Muscle layer of colon (tissue), 2 donors: ENCODE measurements around the gene POLR3B.
"Not testable (repeated sequence)": the region's sequence is repeated elsewhere in the genome, so short reads cannot be mapped to it uniquely, and the experiment has no call there.

ENCODE experiments used
- H3K27ac ChIP-seq: one replicate; pipeline ENCODE4 v1.7.0; 2013; ENCODE audit warnings: low read depth, mild to moderate bottlenecking, low read length, moderate library complexity
- H3K27me3 ChIP-seq, 2 donors: one replicate each; pipeline ENCODE4 v1.7.0; 2013; ENCODE audit warnings: low read length in 2 of 2, mild to moderate bottlenecking in 2 of 2; ENCODE audit not compliant: insufficient read depth in 2 of 2, control insufficient read depth in 1 of 2
- H3K36me3 ChIP-seq: one replicate; pipeline ENCODE4 v1.7.0; 2013; ENCODE audit warnings: mild to moderate bottlenecking, low read length; ENCODE audit not compliant: insufficient read depth
- H3K4me1 ChIP-seq: one replicate; pipeline ENCODE4 v1.7.0; 2013; ENCODE audit warnings: mild to moderate bottlenecking, low read length; ENCODE audit not compliant: insufficient read depth
- H3K4me3 ChIP-seq, 2 donors: one replicate each; pipeline ENCODE4 v1.7.0; 2013; ENCODE audit warnings: low read length in 2 of 2, low read depth in 1 of 2, mild to moderate bottlenecking in 1 of 2, moderate library complexity in 1 of 2
- H3K9ac ChIP-seq: one replicate; pipeline ENCODE4 v1.7.0; 2013; ENCODE audit warnings: low read length
- H3K9me3 ChIP-seq: one replicate; pipeline ENCODE4 v1.7.0; 2013; ENCODE audit warnings: mild to moderate bottlenecking, low read length
- donor health status: abdominal sarcoma.
- donor health status: Adenocarcinoma of cecum.

The POLR3B gene

DNA sequence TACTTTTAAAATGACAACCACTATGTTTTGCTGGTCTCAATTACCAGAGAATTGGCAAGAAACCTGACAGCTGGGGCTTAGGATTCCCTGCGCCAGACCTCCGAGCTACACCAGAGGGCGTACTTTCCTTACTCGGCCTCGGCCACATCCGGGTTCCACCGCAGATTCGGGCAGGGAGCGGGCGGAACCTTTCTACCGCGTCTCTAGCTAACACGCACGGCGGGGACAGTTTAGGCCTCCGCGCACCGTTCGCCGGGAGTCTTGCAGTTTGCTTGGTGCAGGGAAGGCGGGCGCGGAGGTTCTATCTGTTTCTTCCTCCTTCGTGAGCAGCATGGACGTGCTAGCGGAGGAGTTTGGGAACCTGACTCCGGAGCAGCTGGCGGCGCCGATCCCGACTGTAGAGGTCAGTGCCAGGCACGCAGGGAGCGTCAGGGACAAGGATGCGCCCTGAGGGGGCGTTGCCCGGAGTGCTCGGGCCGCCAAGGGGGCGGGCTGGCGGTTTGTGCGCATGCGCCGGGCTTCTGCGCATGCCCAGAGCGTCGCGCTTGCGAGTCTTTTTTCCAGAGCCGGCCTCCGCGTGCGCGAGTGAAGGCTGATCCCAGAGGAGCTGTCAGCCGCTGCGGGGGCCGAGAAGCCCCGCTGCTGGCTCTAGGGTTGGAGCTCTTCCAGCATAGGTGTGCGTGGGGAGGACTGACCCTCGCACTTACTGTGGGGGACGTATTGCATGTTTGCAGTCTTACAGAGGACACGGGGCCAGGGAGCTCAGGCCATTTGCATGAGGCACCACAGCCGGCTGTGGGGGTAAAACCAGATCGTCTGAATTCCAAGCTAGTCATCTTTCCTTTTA is at the start of gene POLR3B:
POLR3B (plus strand) TSS at position 200 of the 847 bp plus-strand sequence; CDS start at position 332, 132 bp downstream.
- Histone ChIP-seq H3K4me3 (peak within 1 kb of the TSS; percentile 83 to 84), H3K9ac (peak within 1 kb of the TSS; percentile 80), H3K4me1 (peaks cover 8% of the 10 kb centered on the region), H3K27ac (peak within 1 kb of the TSS; percentile 94), H3K36me3 (no peaks in the 10 kb centered on the region), H3K27me3 (no peaks in the 10 kb centered on the region), H3K9me3 (no peaks in the 10 kb centered on the region)

DNA sequence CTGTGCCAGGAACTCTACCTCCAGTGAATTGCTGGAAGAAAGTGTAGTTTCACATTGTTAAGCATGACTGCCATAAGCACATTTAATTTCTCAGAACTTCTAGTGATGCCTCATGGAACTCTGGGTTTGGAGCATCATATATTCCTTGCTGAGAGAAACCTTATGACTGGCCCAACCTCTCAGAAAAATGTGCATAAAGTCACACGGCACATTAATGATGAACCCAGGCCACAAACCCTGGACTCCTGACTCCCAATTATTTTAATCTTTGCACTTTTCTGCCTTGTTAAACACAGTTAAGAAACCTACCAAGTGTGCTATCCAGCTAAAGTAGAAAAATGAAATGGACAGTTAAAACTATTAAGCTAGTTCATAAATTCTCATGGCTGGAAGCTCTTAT is 49.4 kb upstream of the POLR3B start:
- H3K27ac ChIP-seq: no peak overlapping the region
- H3K36me3 ChIP-seq: peaks cover 26% of the 10 kb centered on the region
- H3K9ac ChIP-seq: no peak overlapping the region
- peaks cover 68% of the 10 kb centered on the region for H3K4me1 ChIP-seq
- no peaks in the 10 kb centered on the region for H3K9me3 ChIP-seq
- no peak overlapping the region for H3K4me3 ChIP-seq
- H3K27me3 ChIP-seq: no peaks in the 10 kb centered on the region

DNA sequence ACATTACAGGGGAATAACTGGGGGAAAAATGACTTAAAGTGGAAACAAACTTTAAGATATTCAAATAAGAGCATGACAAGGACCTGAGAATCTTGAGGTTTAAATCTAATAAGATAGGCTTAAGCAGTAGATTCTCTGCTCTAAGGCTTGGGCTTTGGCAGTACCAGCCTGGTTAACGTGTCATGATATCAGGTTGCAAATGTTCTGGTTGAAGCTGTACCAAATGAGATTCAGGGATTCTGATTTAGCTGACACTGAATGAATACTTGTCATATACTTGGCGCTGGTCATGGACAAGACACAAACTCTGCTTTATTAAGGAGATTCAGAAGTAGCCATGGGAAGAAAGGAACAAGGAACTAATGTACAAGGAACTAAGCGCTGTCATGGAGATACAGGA is 48.9 kb upstream of the POLR3B start:
- H3K4me3 ChIP-seq: no peak overlapping the region
- peaks cover 67% of the 10 kb centered on the region for H3K4me1 ChIP-seq
- H3K9me3 ChIP-seq: no peaks in the 10 kb centered on the region
- no peak overlapping the region for H3K27ac ChIP-seq
- H3K9ac ChIP-seq: no peak overlapping the region
- H3K36me3 ChIP-seq: peaks cover 26% of the 10 kb centered on the region
- H3K27me3 ChIP-seq: no peaks in the 10 kb centered on the region

DNA sequence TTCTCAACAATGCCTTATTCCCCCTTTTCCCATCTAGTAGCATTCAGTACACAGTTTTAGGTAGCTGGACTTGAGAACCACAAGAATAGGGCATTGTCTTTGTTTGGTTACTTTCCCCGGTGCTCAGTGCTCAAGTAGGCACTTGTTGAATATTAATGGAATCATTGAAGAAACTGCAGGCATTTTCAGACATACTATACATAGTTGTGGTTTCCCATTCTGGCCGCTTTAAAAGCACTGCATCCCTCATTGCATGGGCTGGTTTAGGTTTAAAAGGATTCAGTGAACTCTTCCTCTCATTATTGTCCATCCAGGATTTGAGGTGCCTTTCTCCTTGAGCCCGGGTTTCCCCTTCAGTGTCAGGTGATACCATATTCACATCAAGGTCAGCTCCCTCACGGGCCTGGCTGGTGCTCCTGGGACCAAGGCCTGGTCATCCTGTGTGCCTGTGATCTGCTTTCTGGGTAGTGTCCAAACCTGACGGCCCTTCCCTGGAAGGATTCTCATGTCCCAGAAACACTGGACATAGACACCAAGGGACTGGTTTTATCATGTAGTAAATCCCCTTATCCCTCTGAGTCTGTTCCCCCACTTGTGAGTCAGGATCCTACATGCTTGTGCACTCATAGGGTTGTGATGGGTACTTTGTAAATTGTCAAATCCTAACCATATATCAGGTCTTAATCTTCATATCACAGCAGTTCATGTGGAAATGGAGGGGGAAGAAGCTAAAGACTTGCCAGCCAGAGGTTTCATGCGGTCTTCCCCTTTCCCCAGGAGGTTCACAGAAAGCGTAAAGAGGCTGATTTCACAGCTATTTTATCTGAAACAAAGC is 47.7 kb upstream of the POLR3B start:
- Histone ChIP-seq H3K9ac (no peak overlapping the region), H3K4me1 (peaks cover 54% of the 10 kb centered on the region), H3K36me3 (peaks cover 34% of the 10 kb centered on the region), H3K27me3 (no peaks in the 10 kb centered on the region), H3K9me3 (no peaks in the 10 kb centered on the region), H3K27ac (no peak overlapping the region), H3K4me3 (no peak overlapping the region)

DNA sequence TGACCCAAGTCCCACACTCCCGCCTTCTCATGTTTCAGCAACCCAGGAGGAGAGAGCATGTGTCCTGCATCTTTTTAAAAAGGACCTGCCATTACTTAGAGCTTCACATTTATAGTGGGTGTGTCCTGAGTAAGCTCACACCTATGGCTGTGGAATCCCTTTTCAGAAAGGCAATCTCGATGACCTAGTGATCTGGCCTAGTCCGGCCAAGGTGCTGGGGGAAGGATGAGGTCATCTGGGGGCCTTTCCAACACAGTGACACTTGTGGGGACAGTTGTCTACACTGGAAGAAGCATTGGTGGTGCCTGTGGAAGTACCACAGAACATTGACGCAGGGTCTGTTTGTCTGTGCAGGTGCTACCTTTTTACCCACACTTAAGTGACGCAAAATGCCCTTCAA is 46.9 kb upstream of the POLR3B start:
- H3K9ac ChIP-seq: no peak overlapping the region
- no peak overlapping the region for H3K4me3 ChIP-seq
- no peak overlapping the region for H3K27ac ChIP-seq
- H3K9me3 ChIP-seq: no peaks in the 10 kb centered on the region
- peaks cover 42% of the 10 kb centered on the region for H3K36me3 ChIP-seq
- peaks cover 46% of the 10 kb centered on the region for H3K4me1 ChIP-seq
- no peaks in the 10 kb centered on the region for H3K27me3 ChIP-seq

DNA sequence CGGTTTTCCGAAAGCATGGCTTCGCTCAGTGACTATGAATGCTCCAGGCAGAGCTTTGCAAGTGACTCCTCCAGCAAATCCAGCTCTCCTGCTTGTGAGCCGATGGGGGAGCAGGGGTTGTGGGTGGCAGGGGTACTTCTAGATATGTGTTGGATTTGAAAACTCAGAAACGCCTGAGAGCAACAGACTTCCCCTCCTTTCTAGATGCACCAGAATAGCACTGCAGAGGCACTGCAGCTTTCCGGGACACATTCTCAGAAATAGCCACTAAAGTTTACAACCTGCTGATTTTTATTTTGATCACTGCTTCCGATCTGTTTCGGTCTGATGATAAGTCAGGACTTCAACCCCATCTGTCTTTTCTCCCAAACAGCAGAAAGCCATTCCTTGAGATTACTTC is 46.4 kb upstream of the POLR3B start:
- no peaks in the 10 kb centered on the region for H3K27me3 ChIP-seq
- peaks cover 46% of the 10 kb centered on the region for H3K36me3 ChIP-seq
- no peak overlapping the region for H3K9ac ChIP-seq
- H3K4me1 ChIP-seq: peaks cover 42% of the 10 kb centered on the region
- H3K9me3 ChIP-seq: no peaks in the 10 kb centered on the region
- H3K27ac ChIP-seq: no peak overlapping the region
- H3K4me3 ChIP-seq: no peak overlapping the region

DNA sequence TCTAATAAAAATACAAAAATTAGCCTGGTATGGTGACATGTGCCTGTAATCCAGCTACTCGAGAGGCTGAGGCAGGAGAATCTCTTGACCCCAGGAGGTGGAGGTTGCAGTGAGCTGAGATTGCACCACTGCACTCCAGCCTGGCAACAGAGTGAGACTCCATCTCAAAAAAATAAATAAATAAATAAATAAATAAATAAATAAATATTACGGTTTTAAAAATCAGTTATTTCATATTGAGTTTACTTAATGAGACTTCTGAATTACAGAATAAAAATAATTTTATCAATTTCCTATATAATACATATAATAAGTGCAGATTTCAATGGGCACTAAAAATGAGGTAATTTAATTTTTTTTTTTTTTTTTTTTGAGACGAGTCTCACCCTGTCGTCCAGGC is 44.1 kb upstream of the POLR3B start:
- H3K36me3 ChIP-seq: peaks cover 60% of the 10 kb centered on the region
- peaks cover 21% of the 10 kb centered on the region for H3K4me1 ChIP-seq
- H3K9me3 ChIP-seq, H3K27ac ChIP-seq, H3K27me3 ChIP-seq, H3K9ac ChIP-seq, H3K4me3 ChIP-seq: not testable (repeated sequence)

DNA sequence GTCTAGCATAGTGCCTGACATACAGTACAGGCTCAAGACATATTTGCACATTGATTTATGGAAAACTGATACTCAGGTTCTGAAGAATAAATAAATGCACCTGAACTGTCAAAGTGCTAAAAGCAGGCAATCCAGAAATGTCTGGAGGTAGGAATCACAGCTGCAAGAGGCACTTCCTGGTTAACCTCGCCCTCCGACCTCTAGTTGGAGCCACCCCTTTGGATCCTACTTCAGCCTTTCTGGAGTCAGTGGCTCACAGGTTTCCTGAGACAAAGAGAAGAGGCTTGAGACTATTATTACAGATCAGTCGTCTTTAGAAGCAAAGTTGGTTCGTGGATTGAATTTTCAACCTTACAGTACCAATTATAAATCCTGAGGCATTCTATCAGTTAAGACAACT is 42.0 kb upstream of the POLR3B start:
- Histone ChIP-seq H3K4me1 (peaks cover under 1% of the 10 kb centered on the region), H3K36me3 (peaks cover 61% of the 10 kb centered on the region), H3K27me3 (no peaks in the 10 kb centered on the region), H3K9me3 (no peaks in the 10 kb centered on the region), H3K9ac (no peak overlapping the region), H3K4me3 (no peak overlapping the region), H3K27ac (no peak overlapping the region)

DNA sequence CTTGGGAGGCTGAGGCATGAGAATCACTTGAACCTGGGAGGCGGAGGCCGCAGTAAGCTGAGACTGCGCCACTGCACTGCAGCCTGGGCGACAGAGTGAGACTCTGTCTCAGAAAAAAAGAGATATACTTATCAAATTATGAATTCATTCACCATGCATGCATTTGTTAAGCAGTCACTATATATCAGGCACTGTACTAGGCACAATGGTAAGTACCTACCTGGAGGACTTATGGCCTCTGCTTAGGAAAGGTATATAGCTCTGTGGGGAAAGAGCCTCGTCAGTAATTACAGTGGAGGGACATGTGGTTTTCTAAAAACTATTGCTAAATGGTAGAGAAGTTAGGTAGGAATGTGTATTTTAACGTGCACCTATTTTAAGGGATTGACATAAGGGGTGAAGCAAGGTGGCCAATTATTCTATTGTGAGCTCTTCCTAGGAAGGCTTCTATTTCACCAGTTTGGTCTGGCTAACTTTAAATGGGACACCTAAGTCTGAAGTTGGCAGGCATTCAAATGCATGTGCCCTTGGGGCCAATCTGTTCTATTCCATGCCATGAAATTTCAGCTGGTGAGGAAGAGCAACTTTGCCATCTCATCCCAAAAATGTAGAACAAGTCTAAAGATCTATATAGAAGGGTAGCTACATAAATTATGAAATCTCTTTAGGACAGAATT is 40.0 kb upstream of the POLR3B start:
- H3K4me3 ChIP-seq: no peak overlapping the region
- H3K27ac ChIP-seq: no peak overlapping the region
- peaks cover 66% of the 10 kb centered on the region for H3K36me3 ChIP-seq
- no peaks in the 10 kb centered on the region for H3K4me1 ChIP-seq
- no peaks in the 10 kb centered on the region for H3K27me3 ChIP-seq
- no peaks in the 10 kb centered on the region for H3K9me3 ChIP-seq
- H3K9ac ChIP-seq: no peak overlapping the region

DNA sequence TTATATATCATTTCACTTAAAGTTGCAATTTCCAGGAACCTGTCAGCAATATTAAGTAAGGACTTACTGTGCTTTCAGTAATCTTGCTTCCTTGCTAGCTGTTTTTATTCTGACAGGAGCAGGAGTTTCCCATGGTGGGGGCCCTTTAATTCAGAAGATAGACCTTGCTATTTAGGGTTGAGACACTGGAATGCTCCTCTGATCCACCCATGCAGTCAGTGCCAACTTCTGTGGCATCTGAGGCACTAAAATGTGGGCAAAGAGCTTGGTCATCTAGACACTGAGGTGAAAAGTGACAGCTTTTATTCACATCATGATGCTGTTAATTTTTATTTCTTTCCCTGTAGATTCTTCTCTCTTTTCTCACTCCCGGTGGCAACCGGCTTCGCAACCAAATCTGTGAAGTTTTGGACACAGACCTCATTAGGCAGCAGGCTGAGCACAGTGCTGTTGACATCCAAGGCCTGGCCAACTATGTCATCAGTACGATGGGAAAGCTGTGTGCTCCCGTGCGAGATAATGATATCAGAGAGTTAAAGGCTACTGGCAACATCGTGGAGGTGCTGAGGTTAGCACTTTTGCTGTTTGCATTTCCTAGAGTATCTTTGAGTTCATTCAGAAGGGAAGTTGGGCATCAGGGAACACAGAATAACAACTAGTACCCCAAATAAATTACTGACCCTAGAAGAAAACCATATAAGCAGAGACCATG is 36.3 kb upstream of the POLR3B start:
- Histone ChIP-seq H3K9ac (no peak overlapping the region), H3K36me3 (peaks cover 71% of the 10 kb centered on the region), H3K9me3 (no peaks in the 10 kb centered on the region), H3K27ac (no peak overlapping the region), H3K4me1 (no peaks in the 10 kb centered on the region), H3K27me3 (no peaks in the 10 kb centered on the region), H3K4me3 (no peak overlapping the region)

DNA sequence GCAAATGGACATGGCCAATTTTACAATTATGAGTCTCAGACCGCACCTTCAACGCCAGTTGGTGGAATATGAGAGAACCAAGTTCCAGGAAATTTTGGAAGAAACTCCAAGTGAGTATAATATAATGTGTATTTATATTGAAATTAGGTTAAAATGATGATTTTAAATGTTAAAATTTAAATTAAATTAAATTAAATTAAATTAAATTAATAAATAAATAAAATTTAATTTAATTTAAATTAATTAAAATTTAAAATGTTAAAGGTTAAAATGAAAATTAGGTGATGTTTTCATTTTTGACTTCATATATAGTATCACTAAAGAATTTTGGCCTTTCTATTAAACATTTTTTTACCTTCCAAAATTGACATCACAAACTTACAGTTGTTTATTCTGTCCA is 34.0 kb upstream of the POLR3B start:
- Histone ChIP-seq H3K9me3 (no peaks in the 10 kb centered on the region), H3K27ac (no peak overlapping the region), H3K4me3 (no peak overlapping the region), H3K27me3 (no peaks in the 10 kb centered on the region), H3K9ac (no peak overlapping the region), H3K4me1 (peaks cover under 1% of the 10 kb centered on the region), H3K36me3 (peaks cover 69% of the 10 kb centered on the region)
